Astrocyte (in vitro differentiated cells and primary cell): ENCODE data around the gene MBD5.

ENCODE experiments used
- EZH2 ChIP-seq: IDR thresholded peaks from 2 replicates; pipeline ENCODE4 v1.6.1; 2012; ENCODE audit warnings: mild to moderate bottlenecking, low read length, inconsistent platforms; ENCODE audit not compliant: insufficient read depth
- TF ChIP-seq, protein P1 (sequence below): IDR thresholded peaks from 2 replicates; pipeline ENCODE4 v1.5.1; 2011; ENCODE audit warnings: low read depth, mild to moderate bottlenecking, inconsistent platforms, low read length, moderate library complexity; ENCODE audit not compliant: insufficient read depth

- TF ChIP-seq, protein P1, sequence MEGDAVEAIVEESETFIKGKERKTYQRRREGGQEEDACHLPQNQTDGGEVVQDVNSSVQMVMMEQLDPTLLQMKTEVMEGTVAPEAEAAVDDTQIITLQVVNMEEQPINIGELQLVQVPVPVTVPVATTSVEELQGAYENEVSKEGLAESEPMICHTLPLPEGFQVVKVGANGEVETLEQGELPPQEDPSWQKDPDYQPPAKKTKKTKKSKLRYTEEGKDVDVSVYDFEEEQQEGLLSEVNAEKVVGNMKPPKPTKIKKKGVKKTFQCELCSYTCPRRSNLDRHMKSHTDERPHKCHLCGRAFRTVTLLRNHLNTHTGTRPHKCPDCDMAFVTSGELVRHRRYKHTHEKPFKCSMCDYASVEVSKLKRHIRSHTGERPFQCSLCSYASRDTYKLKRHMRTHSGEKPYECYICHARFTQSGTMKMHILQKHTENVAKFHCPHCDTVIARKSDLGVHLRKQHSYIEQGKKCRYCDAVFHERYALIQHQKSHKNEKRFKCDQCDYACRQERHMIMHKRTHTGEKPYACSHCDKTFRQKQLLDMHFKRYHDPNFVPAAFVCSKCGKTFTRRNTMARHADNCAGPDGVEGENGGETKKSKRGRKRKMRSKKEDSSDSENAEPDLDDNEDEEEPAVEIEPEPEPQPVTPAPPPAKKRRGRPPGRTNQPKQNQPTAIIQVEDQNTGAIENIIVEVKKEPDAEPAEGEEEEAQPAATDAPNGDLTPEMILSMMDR: no peak
- TF ChIP-seq EZH2: no peak
Observed at GRCh38 chr2:148263890-148264289, 243.0 kb downstream of the MBD5 start.
